Aorta (tissue), 5 donors: ENCODE measurements around the gene ERC1. TPM values are rescaled to one million over a fixed set of nuclear protein-coding genes. Genes with fewer than 3 reads are reported as not detected.
"Not testable (repeated sequence)": the region's sequence is repeated elsewhere in the genome, so short reads cannot be mapped to it uniquely, and the experiment has no call there.

Experiments used
- ATAC-seq: fragments of 200-7000 bp; cut with Tn5 transposase; one replicate; pipeline ENCODE4 v1.9.1; 2022; ENCODE audit warnings: moderate library complexity; ENCODE audit not compliant: low FRiP score
- DNase-seq, 2 donors: peaks; one replicate each; pipeline ENCODE4 v3.0.0-alpha.2; 2020
- H3K27ac ChIP-seq, 2 donors: one replicate each; pipeline ENCODE4 v1.5.1; 2013; ENCODE audit warnings: low read length in 2 of 2, mild to moderate bottlenecking in 2 of 2, moderate library complexity in 2 of 2, control low read depth in 1 of 2, inconsistent platforms in 1 of 2, low read depth in 1 of 2
- H3K27me3 ChIP-seq, 2 donors: one replicate each; pipeline ENCODE4 v1.6.1; 2013; ENCODE audit warnings: control low read depth in 1 of 2, low read length in 1 of 2, mild to moderate bottlenecking in 1 of 2, moderate library complexity in 1 of 2; ENCODE audit not compliant: insufficient read depth in 2 of 2, control insufficient read depth in 1 of 2
- H3K36me3 ChIP-seq, 2 donors: one replicate each; pipeline ENCODE4 v1.6.1; 2013; ENCODE audit warnings: control low read depth in 1 of 2, low read length in 1 of 2, mild to moderate bottlenecking in 1 of 2; ENCODE audit not compliant: insufficient read depth in 2 of 2, control insufficient read depth in 1 of 2
- H3K4me1 ChIP-seq, 2 donors: one replicate each; pipeline ENCODE4 v1.6.1; 2013; ENCODE audit warnings: low read length in 2 of 2, control low read depth in 1 of 2, mild to moderate bottlenecking in 1 of 2, moderate library complexity in 1 of 2; ENCODE audit not compliant: insufficient read depth in 2 of 2, control insufficient read depth in 1 of 2
- H3K4me3 ChIP-seq, 2 donors: one replicate each; pipeline ENCODE4 v1.5.1; 2013; ENCODE audit warnings: low read length in 2 of 2, control low read depth in 1 of 2, mild to moderate bottlenecking in 1 of 2
- H3K9me3 ChIP-seq: one replicate; pipeline ENCODE4 v1.6.1; 2013; ENCODE audit warnings: mild to moderate bottlenecking, low read length; ENCODE audit not compliant: control insufficient read depth
- WGBS, 2 donors: extraction: QIAGEN DNeasy Blood & Tissue Kit; methylation state at CpG; one replicate each; pipeline ENCODE4 v1.1.7; 2013; 5-methylcytosine and 5-hydroxymethylcytosine counted together
- intact Hi-C, 2 donors: fragments of 100-400 bp; cut with DNase I; formaldehyde crosslinking; loops; one replicate each; pipeline versions ENCODE4 v1.14.2 to v1.15.0; 2022
- polyA plus RNA-seq, 2 donors: library from polyadenylated mRNA; stranded (reverse); fragments of 200-250 nt; gene quantifications; one replicate each; pipeline ENCODE4 v1.2.3, GENCODE V29; 2013
- total RNA-seq, 2 donors: library from RNA; stranded (reverse); fragmentation: NEBNext Ultra II Directional; extraction: Animal tissue kit (Norgen Biotek cat#: 25700); gene quantifications; one replicate each; pipeline ENCODE4 v1.2.1, GENCODE V29; 2021
- donor health status: healthy with polysubstance abuse.
- donor health status: Bipolar disorder and iron deficiency.
- donor health status: DM: no; HTN: no; CAD: no.
- donor health status: DM: no; HTN: no; CAD: no.
- donor health status: DM: yes; HTN: yes; CAD: no.

The ERC1 gene
- total and polyA plus RNA-seq, 4 donors: 8.1 to 99.8 (median 45.3) TPM

- H3K4me3 ChIP-seq, DNase-seq, intact Hi-C loops, H3K36me3 ChIP-seq, ATAC-seq, H3K9me3 ChIP-seq, H3K27me3 ChIP-seq, H3K27ac ChIP-seq, H3K4me1 ChIP-seq: not testable (repeated sequence)
- 97 to 98% methylated on average over 5 of the region's 5 CpGs for WGBS, 2 donors
Observed at GRCh38 chr12:1316991-1317390, 326.0 kb downstream of the ERC1 start.

DNA sequence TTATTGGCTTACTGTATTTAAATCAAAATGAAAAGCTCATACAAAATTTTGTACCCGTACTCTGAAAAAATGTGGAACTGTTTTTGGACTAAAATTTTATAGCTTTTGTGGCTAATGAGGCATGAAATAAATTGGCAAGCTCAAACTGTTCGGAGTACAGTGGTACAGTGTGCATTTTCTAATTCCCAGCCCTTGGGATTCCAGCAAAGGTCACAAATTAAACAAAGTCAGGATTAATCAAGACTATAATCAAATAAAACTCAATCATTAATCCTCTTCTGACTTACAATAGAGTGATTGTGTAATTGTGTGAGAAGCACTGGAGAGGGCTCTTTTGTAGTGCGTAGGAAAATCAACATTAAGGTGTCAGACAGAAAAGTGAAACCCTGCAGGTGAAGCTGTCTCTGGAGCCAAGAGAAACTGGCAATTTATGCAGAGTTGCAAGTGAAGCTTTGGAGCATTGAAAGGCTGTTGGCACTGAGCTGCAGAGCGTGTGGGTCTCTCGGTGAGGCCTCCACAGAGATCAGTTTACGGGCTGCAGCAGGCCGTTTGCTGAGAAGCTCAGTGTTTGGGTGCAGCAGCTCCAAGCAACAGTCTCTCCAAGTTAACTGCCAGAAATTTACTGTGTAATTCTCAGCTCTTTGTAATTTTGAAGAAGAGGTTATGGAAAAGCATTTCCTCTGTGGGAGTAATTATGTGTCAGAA lies 327.5 kb downstream of the ERC1 start:
- no peaks in the 10 kb centered on the region for H3K9me3 ChIP-seq
- H3K4me3 ChIP-seq: no peak overlapping the region
- intact Hi-C loops: no loop called here
- ATAC-seq (peak; percentile 71), DNase-seq (peak in 1 of 2 donors; percentile 61)
- 12 to 16% methylated on average over 7 of the region's 7 CpGs for WGBS, 2 donors
- peaks cover 0 to 2% of the 10 kb centered on the region in 2 donors for H3K4me1 ChIP-seq
- no peaks in the 10 kb centered on the region for H3K27me3 ChIP-seq
- no peaks in the 10 kb centered on the region for H3K36me3 ChIP-seq
- no peak overlapping the region for H3K27ac ChIP-seq

DNA sequence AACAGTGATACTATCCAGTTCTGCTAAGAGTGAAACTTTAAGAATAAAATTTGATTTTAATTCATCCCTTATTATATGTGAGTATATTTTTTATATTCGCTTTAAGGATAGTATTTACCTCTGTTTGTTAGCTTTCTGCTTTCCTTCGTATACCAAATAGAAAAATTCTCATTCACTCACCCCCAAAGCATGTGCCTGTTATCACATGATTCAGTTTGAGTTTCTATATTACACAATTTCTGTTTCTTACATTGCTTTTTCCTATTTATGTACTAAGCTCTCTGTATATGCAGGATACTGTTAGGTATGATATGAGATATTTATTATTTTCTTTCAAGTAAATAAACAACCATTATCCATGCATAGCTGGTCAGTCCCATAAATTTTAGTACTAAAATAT lies 328.2 kb downstream of the ERC1 start:
- intact Hi-C loops: no loop called here
- DNase-seq (no peak), ATAC-seq (no peak)
- Histone ChIP-seq H3K9me3 (no peaks in the 10 kb centered on the region), H3K36me3 (no peaks in the 10 kb centered on the region), H3K27ac (no peak overlapping the region), H3K27me3 (no peaks in the 10 kb centered on the region), H3K4me1 (peaks cover 0 to 2% of the 10 kb centered on the region in 2 donors), H3K4me3 (no peak overlapping the region)
- 57 to 65% methylated on average over 2 of the region's 2 CpGs for WGBS, 2 donors

DNA sequence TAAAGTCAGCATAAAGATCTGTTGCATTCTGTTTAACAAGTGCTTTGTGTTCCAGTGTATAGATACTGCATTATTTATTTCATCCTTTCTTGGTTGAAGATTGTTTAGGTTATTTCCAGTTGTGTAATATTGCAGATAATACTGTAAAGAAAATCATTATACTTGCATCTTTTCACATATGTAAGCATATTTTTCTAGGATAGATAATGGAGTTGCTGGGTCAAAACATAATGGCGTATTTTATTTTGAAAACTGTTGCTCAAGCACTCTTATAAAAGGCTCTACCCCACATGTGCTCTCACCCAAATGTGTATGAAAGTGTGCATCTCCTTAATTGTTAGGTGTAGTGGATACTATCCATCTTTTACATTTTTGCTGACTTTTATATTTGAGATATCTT lies 329.0 kb downstream of the ERC1 start:
- 95 to 99% methylated on average over 1 of the region's 1 CpG for WGBS, 2 donors
- ATAC-seq (no peak), DNase-seq (no peak)
- Histone ChIP-seq H3K4me1 (peaks cover 0 to 2% of the 10 kb centered on the region in 2 donors), H3K27me3 (no peaks in the 10 kb centered on the region), H3K36me3 (no peaks in the 10 kb centered on the region), H3K4me3 (no peak overlapping the region), H3K27ac (no peak overlapping the region), H3K9me3 (no peaks in the 10 kb centered on the region)
- intact Hi-C loops: no loop called here

GRCh38 chr12:1322821-1323220 lies 331.8 kb downstream of the ERC1 start:
- 92 to 95% methylated on average over 3 of the region's 3 CpGs for WGBS, 2 donors
- Histone ChIP-seq H3K27me3 (no peaks in the 10 kb centered on the region), H3K4me1 (peaks cover 0 to 2% of the 10 kb centered on the region in 2 donors), H3K36me3 (no peaks in the 10 kb centered on the region), H3K4me3 (no peak overlapping the region), H3K27ac (no peak overlapping the region), H3K9me3 (no peaks in the 10 kb centered on the region)
- intact Hi-C loops: no loop called here
- no peak for ATAC-seq
- DNase-seq: no peak

DNA sequence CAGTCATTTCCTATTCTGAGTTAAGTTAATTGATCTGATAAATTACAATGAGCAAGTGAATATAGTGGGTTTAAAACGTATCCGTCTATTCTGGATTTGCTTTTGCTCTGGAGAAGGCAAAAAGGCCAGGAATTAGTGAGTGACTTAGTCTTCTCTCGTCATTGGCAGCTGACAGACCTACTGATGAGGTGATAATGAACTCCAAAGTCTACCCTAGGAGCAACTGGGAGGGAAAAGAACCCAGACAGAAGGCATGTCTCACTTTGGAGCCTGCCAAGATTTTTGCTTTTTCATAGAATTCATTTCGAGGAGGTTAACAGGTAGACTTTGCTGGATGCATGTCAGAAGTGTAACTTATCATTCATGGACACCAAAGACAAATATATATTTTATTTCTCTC lies 333.1 kb downstream of the ERC1 start:
- 85 to 91% methylated on average over 4 of the region's 4 CpGs for WGBS, 2 donors
- H3K27me3 ChIP-seq: no peaks in the 10 kb centered on the region
- H3K36me3 ChIP-seq: no peaks in the 10 kb centered on the region
- ATAC-seq: no peak
- intact Hi-C loops: no loop called here
- no peak overlapping the region for H3K4me3 ChIP-seq
- no peak overlapping the region for H3K27ac ChIP-seq
- DNase-seq: no peak
- H3K9me3 ChIP-seq: no peaks in the 10 kb centered on the region
- H3K4me1 ChIP-seq: no peaks in the 10 kb centered on the region

DNA sequence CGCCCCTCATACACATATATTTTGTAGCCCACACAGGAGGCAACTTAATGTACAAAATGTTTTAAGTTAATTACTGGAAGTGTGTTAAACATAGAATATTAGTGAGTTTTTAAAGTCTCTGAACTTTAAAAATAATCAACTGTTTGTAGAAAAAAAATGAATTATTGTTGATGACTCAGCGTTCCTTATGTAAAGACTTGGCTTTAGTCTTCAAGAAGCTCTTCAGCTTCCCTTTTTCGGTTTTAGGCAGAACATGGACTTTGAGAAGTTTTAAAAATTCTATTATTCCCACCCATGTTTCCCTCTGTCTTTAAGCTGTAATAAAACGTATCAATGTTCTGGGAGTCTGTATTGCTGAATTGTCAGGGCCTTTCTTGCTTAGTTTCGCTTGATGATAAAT lies 333.9 kb downstream of the ERC1 start:
- Histone ChIP-seq H3K4me1 (no peaks in the 10 kb centered on the region), H3K27me3 (no peaks in the 10 kb centered on the region), H3K4me3 (no peak overlapping the region), H3K36me3 (no peaks in the 10 kb centered on the region), H3K9me3 (no peaks in the 10 kb centered on the region), H3K27ac (no peak overlapping the region)
- 43 to 65% methylated on average over 5 of the region's 5 CpGs for WGBS, 2 donors
- intact Hi-C loops: no loop called here
- ATAC-seq (no peak), DNase-seq (no peak)

- Histone ChIP-seq H3K27me3 (no peaks in the 10 kb centered on the region), H3K36me3 (no peaks in the 10 kb centered on the region), H3K27ac (no peak overlapping the region), H3K9me3 (no peaks in the 10 kb centered on the region), H3K4me3 (no peak overlapping the region), H3K4me1 (no peaks in the 10 kb centered on the region)
- intact Hi-C loops: no loop called here
- 36 to 91% methylated on average over 1 of the region's 1 CpG for WGBS, 2 donors
- ATAC-seq (no peak), DNase-seq (no peak)
Observed at GRCh38 chr12:1325666-1326065, 334.6 kb downstream of the ERC1 start.

DNA sequence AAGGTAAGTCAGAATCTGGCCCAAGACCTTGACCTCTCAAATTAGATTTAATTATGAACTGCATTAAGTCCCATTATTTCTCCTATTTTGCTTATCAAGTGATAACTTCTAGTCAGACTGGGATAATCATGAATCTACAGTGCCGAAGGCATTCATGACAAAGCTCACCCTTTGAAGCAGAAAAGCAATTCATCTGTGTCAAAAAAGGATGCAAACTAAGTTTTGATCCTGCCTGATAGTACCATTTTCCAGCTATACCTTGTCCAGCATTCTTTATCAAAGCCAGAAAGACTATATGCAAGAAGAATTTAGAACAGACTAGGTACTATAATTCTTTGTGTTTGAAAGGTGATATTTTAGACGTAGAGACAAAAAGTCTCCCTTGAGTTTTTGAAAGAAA lies 335.2 kb downstream of the ERC1 start:
- Histone ChIP-seq H3K27me3 (no peaks in the 10 kb centered on the region), H3K9me3 (no peaks in the 10 kb centered on the region), H3K4me3 (no peak overlapping the region), H3K27ac (no peak overlapping the region), H3K36me3 (no peaks in the 10 kb centered on the region), H3K4me1 (no peaks in the 10 kb centered on the region)
- DNase-seq (no peak), ATAC-seq (no peak)
- 94 to 98% methylated on average over 2 of the region's 2 CpGs for WGBS, 2 donors
- intact Hi-C loops: no loop called here
